Right atrium auricular region (tissue), 2 donors: ENCODE data around the gene RERE. TPM values are rescaled to one million over a fixed set of nuclear protein-coding genes. Genes with fewer than 3 reads are reported as not detected.

Experiments used
- DNase-seq: peaks from one replicate; pipeline ENCODE4 v3.0.0-alpha.2; 2019; ENCODE audit warnings: low spot score
- H3K27ac ChIP-seq, 2 donors: fragments of 200-600 bp; sonication (generic); 1 replicate in 1 of 2; 2 replicates in 1 of 2; pipeline ENCODE4 v1.5.1; 2016 to 2019
- H3K27me3 ChIP-seq, 2 donors: fragments of 200-600 bp; sonication (generic); one replicate each; pipeline versions ENCODE4 v1.5.1 to v1.6.0; 2017 to 2019
- H3K36me3 ChIP-seq: fragments of 200-600 bp; sonication (generic); one replicate; pipeline ENCODE4 v1.5.1; 2016
- H3K4me1 ChIP-seq, 2 donors: fragments of 200-600 bp; sonication (generic); one replicate each; pipeline versions ENCODE4 v1.5.1 to v1.6.0; 2017 to 2019
- H3K4me3 ChIP-seq, 2 donors: fragments of 200-600 bp; sonication (generic); 1 replicate in 1 of 2; 2 replicates in 1 of 2; pipeline ENCODE4 v1.5.1; 2017 to 2019; ENCODE audit warnings: mild to moderate bottlenecking in 1 of 2, moderate library complexity in 1 of 2
- H3K9me3 ChIP-seq, 2 donors: fragments of 200-600 bp; sonication (generic); one replicate each; pipeline ENCODE4 v1.5.1; 2019
- CTCF ChIP-seq, 2 donors: fragments of 200-600 bp; sonication (generic); IDR thresholded peaks; one replicate each; pipeline ENCODE4 v1.5.1; 2019; ENCODE audit warnings: antibody characterized with exemption in 2 of 2
- total RNA-seq, 2 donors: library from RNA; depleted of rRNA; stranded (reverse); fragments of >200 nt; gene quantifications; one replicate each; pipeline ENCODE4 v1.1.0, GENCODE V29; 2016

The RERE gene
- total RNA-seq, 2 donors from 2014 or later = 99.8 to 125 TPM

GRCh38 chr1:8642114-8642513, 175.3 kb downstream of the RERE start:
- DNase-seq = no peak
- H3K4me1 ChIP-seq = peaks cover 0 to 40% of the 10 kb centered on the region in 2 donors
- TF ChIP-seq CTCF (IDR thresholded peaks at IDR 0.05) = no peak

GRCh38 chr1:8641377-8641997, 176.0 kb downstream of the RERE start:
- TF ChIP-seq CTCF (IDR thresholded peaks at IDR 0.05) = no peak
- H3K27me3 ChIP-seq = no peaks in the 10 kb centered on the region
- H3K9me3 ChIP-seq = no peaks in the 10 kb centered on the region
- no peaks in the 10 kb centered on the region for H3K36me3 ChIP-seq
- DNase-seq = no peak
- H3K27ac ChIP-seq = no peak overlapping the region
- H3K4me1 ChIP-seq = peaks cover 0 to 40% of the 10 kb centered on the region in 2 donors
- H3K4me3 ChIP-seq = no peak overlapping the region

More at GRCh38 chr1:8642114-8642513, 175.3 kb downstream of the RERE start:
- Histone ChIP-seq H3K27ac (no peak overlapping the region), H3K9me3 (no peaks in the 10 kb centered on the region), H3K36me3 (no peaks in the 10 kb centered on the region), H3K4me3 (no peak overlapping the region), H3K27me3 (no peaks in the 10 kb centered on the region)

- H3K36me3 ChIP-seq = no peaks in the 10 kb centered on the region
- no peak overlapping the region for H3K4me3 ChIP-seq
- no peak for TF ChIP-seq CTCF (IDR thresholded peaks at IDR 0.05)
- H3K27me3 ChIP-seq = no peaks in the 10 kb centered on the region
- H3K9me3 ChIP-seq = no peaks in the 10 kb centered on the region
- no peak overlapping the region for H3K27ac ChIP-seq
- DNase-seq = no peak
- H3K4me1 ChIP-seq = peaks cover 0 to 40% of the 10 kb centered on the region in 2 donors
Measured at GRCh38 chr1:8640950-8641349, 176.5 kb downstream of the RERE start.

- no peak for TF ChIP-seq CTCF (IDR thresholded peaks at IDR 0.05)
- Histone ChIP-seq H3K9me3 (no peaks in the 10 kb centered on the region), H3K27ac (peak overlapping the region; percentile 32 to 66), H3K27me3 (no peaks in the 10 kb centered on the region), H3K36me3 (no peaks in the 10 kb centered on the region), H3K4me1 (peaks cover 0 to 36% of the 10 kb centered on the region in 2 donors), H3K4me3 (no peak overlapping the region)
- no peak for DNase-seq
Measured at GRCh38 chr1:8639148-8639547, 178.3 kb downstream of the RERE start.

- no peak for DNase-seq
- no peaks in the 10 kb centered on the region for H3K36me3 ChIP-seq
- H3K4me1 ChIP-seq = peaks cover 0 to 33% of the 10 kb centered on the region in 2 donors
- H3K4me3 ChIP-seq = no peak overlapping the region
- H3K9me3 ChIP-seq = no peaks in the 10 kb centered on the region
- no peaks in the 10 kb centered on the region for H3K27me3 ChIP-seq
- TF ChIP-seq CTCF (IDR thresholded peaks at IDR 0.05) = no peak
- H3K27ac ChIP-seq = no peak overlapping the region
Measured at GRCh38 chr1:8633741-8634501, 183.5 kb downstream of the RERE start.
